H9 (cell line): ENCODE measurements around the gene SH3GLB2. TPM values are rescaled to one million over a fixed set of nuclear protein-coding genes. Genes with fewer than 3 reads are reported as not detected.

ENCODE experiments used
- DNase-seq: peaks from one replicate; pipeline ENCODE4 v3.0.0-alpha.2; 2017
- H2AFZ ChIP-seq: one replicate; pipeline ENCODE4 v1.6.1; 2013; ENCODE audit warnings: mild to moderate bottlenecking, low read length, control low read depth, moderate library complexity
- H2AK5ac ChIP-seq: 2 replicates; pipeline ENCODE4 v1.6.1; 2013; ENCODE audit warnings: low read length, control low read depth, mixed read lengths; ENCODE audit not compliant: insufficient read length
- H2BK120ac ChIP-seq: one replicate; pipeline ENCODE4 v1.6.1; 2013; ENCODE audit warnings: low read depth, mild to moderate bottlenecking, low read length, control low read depth, inconsistent platforms; ENCODE audit not compliant: poor library complexity, severe bottlenecking
- H2BK12ac ChIP-seq: 2 replicates; pipeline ENCODE4 v1.6.1; 2013; ENCODE audit warnings: low read length, control low read depth, mixed read lengths, low read depth; ENCODE audit not compliant: insufficient read length
- H2BK15ac ChIP-seq: 2 replicates; pipeline ENCODE4 v1.6.1; 2013; ENCODE audit warnings: low read depth, low read length, control low read depth
- H2BK20ac ChIP-seq: one replicate; pipeline ENCODE4 v1.6.1; 2013; ENCODE audit warnings: low read depth, mild to moderate bottlenecking, low read length, control low read depth, inconsistent platforms; ENCODE audit not compliant: poor library complexity, severe bottlenecking
- H2BK5ac ChIP-seq: 2 replicates; pipeline ENCODE4 v1.6.1; 2013; ENCODE audit warnings: low read length, control low read depth, mixed read lengths; ENCODE audit not compliant: insufficient read length
- H3K14ac ChIP-seq: 2 replicates; pipeline ENCODE4 v1.6.1; 2013; ENCODE audit warnings: low read length, control low read depth; ENCODE audit not compliant: insufficient read depth
- H3K18ac ChIP-seq: 2 replicates; pipeline ENCODE4 v1.6.1; 2013; ENCODE audit warnings: low read depth, mild to moderate bottlenecking, mixed read lengths, low read length, control low read depth; ENCODE audit not compliant: insufficient read length
- H3K23ac ChIP-seq: 2 replicates; pipeline ENCODE4 v1.6.1; 2013; ENCODE audit warnings: low read length, control low read depth, mixed read lengths, low read depth; ENCODE audit not compliant: insufficient read length
- H3K23me2 ChIP-seq: 2 replicates; pipeline ENCODE4 v1.6.1; 2013; ENCODE audit warnings: low read depth, mild to moderate bottlenecking, mixed read lengths, low read length, control low read depth; ENCODE audit not compliant: insufficient read length, poor library complexity, severe bottlenecking
- H3K27ac ChIP-seq: 2 replicates; pipeline ENCODE4 v1.5.1; 2013; ENCODE audit warnings: low read length, control low read depth, mixed read lengths, low read depth; ENCODE audit not compliant: insufficient read length
- H3K27me3 ChIP-seq: 2 replicates; pipeline ENCODE4 v1.6.1; 2013; ENCODE audit warnings: low read length, control low read depth, inconsistent platforms; ENCODE audit not compliant: insufficient read depth
- H3K4ac ChIP-seq: 2 replicates; pipeline ENCODE4 v1.6.1; 2013; ENCODE audit warnings: low read depth, mild to moderate bottlenecking, control low read depth, inconsistent platforms, low read length, moderate library complexity
- H3K4me1 ChIP-seq: 2 replicates; pipeline ENCODE4 v1.6.1; 2013; ENCODE audit warnings: low read length, control low read depth, inconsistent platforms; ENCODE audit not compliant: insufficient read depth
- H3K4me2 ChIP-seq: 2 replicates; pipeline ENCODE4 v1.6.1; 2013; ENCODE audit warnings: low read length, control low read depth, mixed read lengths; ENCODE audit not compliant: insufficient read length, insufficient read depth
- H3K56ac ChIP-seq: 2 replicates; pipeline ENCODE4 v1.6.1; 2013; ENCODE audit warnings: low read depth, mild to moderate bottlenecking, mixed read lengths, low read length, control low read depth; ENCODE audit not compliant: insufficient read length
- H3K79me1 ChIP-seq: 2 replicates; pipeline ENCODE4 v1.6.1; 2013; ENCODE audit warnings: low read depth, mild to moderate bottlenecking, moderate library complexity, low read length, control low read depth, inconsistent platforms; ENCODE audit not compliant: insufficient read depth, poor library complexity, severe bottlenecking
- H3K79me2 ChIP-seq: 2 replicates; pipeline ENCODE4 v1.6.1; 2013; ENCODE audit warnings: low read length, control low read depth, inconsistent platforms; ENCODE audit not compliant: insufficient read depth
- H3K9ac ChIP-seq: 2 replicates; pipeline ENCODE4 v1.6.1; 2013; ENCODE audit warnings: low read length, control low read depth, mixed read lengths; ENCODE audit not compliant: insufficient read length; ENCODE audit errors: extremely low read depth
- H3K9me3 ChIP-seq: one replicate; pipeline ENCODE4 v1.6.1; 2013; ENCODE audit warnings: low read depth, low read length, inconsistent platforms; ENCODE audit not compliant: control insufficient read depth
- H3T11ph ChIP-seq: one replicate; pipeline ENCODE4 v1.6.1; 2013; ENCODE audit warnings: mild to moderate bottlenecking, low read length, control low read depth, inconsistent platforms
- H4K20me1 ChIP-seq: one replicate; pipeline ENCODE4 v1.6.1; 2013; ENCODE audit not compliant: control insufficient read depth, insufficient read length, insufficient read depth
- H4K5ac ChIP-seq: 2 replicates; pipeline ENCODE4 v1.6.1; 2013; ENCODE audit warnings: low read depth, mild to moderate bottlenecking, mixed read lengths, low read length, control low read depth; ENCODE audit not compliant: insufficient read length
- H4K8ac ChIP-seq: replicated peaks from 2 replicates; pipeline ENCODE4 v1.6.1; 2013; ENCODE audit warnings: low read length, control low read depth, mixed read lengths, low read depth; ENCODE audit not compliant: insufficient read length
- H4K91ac ChIP-seq: 2 replicates; pipeline ENCODE4 v1.6.1; 2013; ENCODE audit warnings: low read depth, mild to moderate bottlenecking, moderate library complexity, mixed read lengths, low read length, control low read depth; ENCODE audit not compliant: insufficient read length
- H3K27ac Mint-ChIP-seq, 3 experiments: 2 replicates in 2 of 3; 3 replicates in 1 of 3; pipeline ENCODE4 v1.8.0; 2020 to 2021; ENCODE audit warnings: mixed read lengths in 3 of 3, mild to moderate bottlenecking in 1 of 3, moderate library complexity in 1 of 3
- H3K27me3 Mint-ChIP-seq: 2 replicates; pipeline ENCODE4 v1.8.0; 2021; ENCODE audit warnings: low read depth, mild to moderate bottlenecking, moderate library complexity, mixed read lengths
- H3K36me3 Mint-ChIP-seq, 3 experiments: 2 replicates in 2 of 3; 3 replicates in 1 of 3; pipeline ENCODE4 v1.8.0; 2020 to 2021; ENCODE audit warnings: low read depth in 3 of 3, mixed read lengths in 3 of 3; ENCODE audit not compliant: insufficient read depth in 1 of 3
- H3K4me1 Mint-ChIP-seq, 2 experiments: 2 replicates each; pipeline ENCODE4 v1.8.0; 2020; ENCODE audit warnings: mixed read lengths in 2 of 2
- H3K4me3 Mint-ChIP-seq, 2 experiments: 2 replicates in 1 of 2; 3 replicates in 1 of 2; pipeline ENCODE4 v1.8.0; 2020 to 2021; ENCODE audit warnings: mild to moderate bottlenecking in 2 of 2, mixed read lengths in 2 of 2, moderate library complexity in 1 of 2
- H3K9me3 Mint-ChIP-seq, 2 experiments: 2 replicates in 1 of 2; 3 replicates in 1 of 2; pipeline ENCODE4 v1.8.0; 2020; ENCODE audit warnings: mild to moderate bottlenecking in 2 of 2, mixed read lengths in 2 of 2, moderate library complexity in 1 of 2
- CTCF ChIP-seq: fragments of 200-600 bp; sonication (generic); conservative IDR thresholded peaks from 3 replicates; pipeline ENCODE4 v1.8.0; 2021; ENCODE audit warnings: antibody characterized with exemption, mild to moderate bottlenecking
- WGBS: extraction: QIAGEN DNeasy Blood & Tissue Kit; methylation state at CpG from one replicate; pipeline ENCODE4 v1.1.7; 2013; ENCODE audit warnings: missing lambda C conversion rate, low lambda C conversion rate, mixed read lengths; ENCODE audit not compliant: insufficient read length; ENCODE audit errors: extremely low coverage; 5-methylcytosine and 5-hydroxymethylcytosine counted together
- total RNA-seq: library from RNA; stranded (reverse); gene quantifications from 2 replicates; pipeline ENCODE4 v1.2.1, GENCODE V29; 2021

SH3GLB2 gene
- total RNA-seq, 1 experiment from 2014 or later: 69.5 TPM

- H3K9me3 Mint-ChIP-seq: no peaks in the 10 kb centered on the region
- Histone ChIP-seq H2BK15ac (no peak overlapping the region; the same call in 1 of the 2 replicates), H3K9ac (no peak overlapping the region), H4K20me1 (no peaks in the 10 kb centered on the region), H3K56ac (no peak overlapping the region), H3K18ac (no peak overlapping the region), H2BK120ac (no peak overlapping the region), H3K23me2 (no peaks in the 10 kb centered on the region), H3K14ac (no peak overlapping the region), H3K79me1 (no peaks in the 10 kb centered on the region), H3K23ac (no peak overlapping the region), H3K4ac (no peak overlapping the region), H4K8ac (no peak overlapping the region), H2BK20ac (no peak overlapping the region), H3T11ph (no peak overlapping the region), H3K9me3 (no peaks in the 10 kb centered on the region), H2BK5ac (no peak overlapping the region), H3K4me1 (peaks cover 5% of the 10 kb centered on the region; the same call in 1 of the 2 replicates), H3K4me2 (no peak overlapping the region), H2AK5ac (no peak overlapping the region), H3K79me2 (no peaks in the 10 kb centered on the region), H2BK12ac (no peak overlapping the region), H4K91ac (no peak overlapping the region), H2AFZ (no peak overlapping the region), H3K27me3 (no peaks in the 10 kb centered on the region), H3K27ac (no peak overlapping the region), H4K5ac (no peak overlapping the region)
- H3K4me3 Mint-ChIP-seq: no peak overlapping the region
- no peak for TF ChIP-seq CTCF
- DNase-seq: no peak
- H3K36me3 Mint-ChIP-seq: peaks cover 18 to 37% (median 34%) of the 10 kb centered on the region in 3 experiments; a peak in 6 of 7 replicates
- peaks cover 14 to 23% of the 10 kb centered on the region in 2 experiments for H3K4me1 Mint-ChIP-seq
- no CpG with 5 or more reads among the region's 31 CpGs for WGBS
- H3K27ac Mint-ChIP-seq: peak overlapping the region in 2 of 3 experiments; percentile 24 to 57; a peak in 3 of 7 replicates
- H3K27me3 Mint-ChIP-seq: no peaks in the 10 kb centered on the region
Observed at GRCh38 chr9:129068990-129069861, 41.1 kb upstream of the SH3GLB2 start.
